ENCODE results near the gene PRDM16. TPM values are rescaled to one million over a fixed set of nuclear protein-coding genes. Genes with fewer than 3 reads are reported as not detected.

The PRDM16 gene
- total RNA-seq, 1 experiment from 2014 or later = 22.3 TPM

- CTCF ChIA-PET = no interaction called here
- intact Hi-C loops (cut with micrococcal nuclease; ENCODE audit: unreplicated experiment) = no loop called here
- ATAC-seq (no peak), DNase-seq (ENCODE audit: low read depth, low spot score) (no peak)
- H3K4me1 ChIP-seq (ENCODE audit: control insufficient read depth, insufficient read depth, low read length) = peaks cover 13% of the 10 kb centered on the region
- no peaks in the 10 kb centered on the region for H3K27me3 ChIP-seq (ENCODE audit: control insufficient read depth, insufficient read depth, low read length)
- POLR2A ChIA-PET = no interaction called here
- no peak for TF ChIP-seq POLR2AphosphoS5 (IDR thresholded peaks at IDR 0.05; ENCODE audit: low read depth, low read length)
- no peak for TF ChIP-seq CTCF (IDR thresholded peaks at IDR 0.05)
- no peak for TF ChIP-seq TCF7L2 (IDR thresholded peaks at IDR 0.05; ENCODE audit: low read depth, low read length)
- no peak for TF ChIP-seq REST (IDR thresholded peaks at IDR 0.05; ENCODE audit: insufficient read depth in 1 of 2, low read depth in 2 of 2, low read length in 1 of 2)
- TF ChIP-seq SIN3A (IDR thresholded peaks at IDR 0.05; ENCODE audit: borderline replicate concordance, insufficient read depth, low read depth, low read length) = no peak
- no peak overlapping the region for H3K4me3 ChIP-seq (ENCODE audit: low read depth in 2 of 2, low read length in 2 of 2)
- H3K36me3 ChIP-seq (ENCODE audit: control insufficient read depth, insufficient read depth, low read length) = no peaks in the 10 kb centered on the region
- in situ Hi-C loops (cut with HindIII; ENCODE audit: low pct_unique_long_range_greater_than_20kb, low sequenced_read_pairs) = no loop called here
- H3K27ac ChIP-seq (ENCODE audit: low read length) = no peak overlapping the region
- BruUV-seq (replicated peaks) = no TSS peak
- H3K9me3 ChIP-seq (ENCODE audit: control insufficient read depth, insufficient read depth, low read depth, low read length) = no peaks in the 10 kb centered on the region
Measured at GRCh38 chr1:3171761-3172160, 102.8 kb downstream of the PRDM16 start.

- TF ChIP-seq TCF7L2 (IDR thresholded peaks at IDR 0.05; ENCODE audit: low read depth, low read length) = no peak
- no peak for TF ChIP-seq POLR2AphosphoS5 (IDR thresholded peaks at IDR 0.05; ENCODE audit: low read depth, low read length)
- TF ChIP-seq SIN3A (IDR thresholded peaks at IDR 0.05; ENCODE audit: borderline replicate concordance, insufficient read depth, low read depth, low read length) = no peak
- TF ChIP-seq REST (IDR thresholded peaks at IDR 0.05; ENCODE audit: insufficient read depth in 1 of 2, low read depth in 2 of 2, low read length in 1 of 2) = no peak
- TF ChIP-seq CTCF (IDR thresholded peaks at IDR 0.05) = no peak
- no peaks in the 10 kb centered on the region for H3K27me3 ChIP-seq (ENCODE audit: control insufficient read depth, insufficient read depth, low read length)
- intact Hi-C loops (cut with micrococcal nuclease; ENCODE audit: unreplicated experiment) (no loop called here), in situ Hi-C loops (cut with HindIII; ENCODE audit: low pct_unique_long_range_greater_than_20kb, low sequenced_read_pairs) (no loop called here)
- no peaks in the 10 kb centered on the region for H3K36me3 ChIP-seq (ENCODE audit: control insufficient read depth, insufficient read depth, low read length)
- no peak overlapping the region for H3K4me3 ChIP-seq (ENCODE audit: low read depth in 2 of 2, low read length in 2 of 2)
- ChIA-PET CTCF (no interaction called here), POLR2A (no interaction called here)
- ATAC-seq = no peak; the same call in 1 of the 2 replicates
- H3K27ac ChIP-seq (ENCODE audit: low read length) = no peak overlapping the region
- H3K9me3 ChIP-seq (ENCODE audit: control insufficient read depth, insufficient read depth, low read depth, low read length) = no peaks in the 10 kb centered on the region
- BruUV-seq (replicated peaks) = no TSS peak
- DNase-seq (ENCODE audit: low read depth, low spot score) = no peak
- H3K4me1 ChIP-seq (ENCODE audit: control insufficient read depth, insufficient read depth, low read length) = peaks cover 13% of the 10 kb centered on the region
Measured at GRCh38 chr1:3172431-3173380, 103.7 kb downstream of the PRDM16 start.
